OCI-M1 (cell line): Measurements from ENCODE around the gene MRGPRX3.
A peak's percentile ranks its signal among the peaks of the same experiment; 100 is the strongest.
"Not testable (repeated sequence)": the region's sequence is repeated elsewhere in the genome, so short reads cannot be mapped to it uniquely, and the experiment has no call there.

ENCODE experiments used
- DNase-seq: peaks from one replicate; lab custom pipeline; 2025; lab: John Stamatoyannopoulos, UW

The MRGPRX3 gene

DNA sequence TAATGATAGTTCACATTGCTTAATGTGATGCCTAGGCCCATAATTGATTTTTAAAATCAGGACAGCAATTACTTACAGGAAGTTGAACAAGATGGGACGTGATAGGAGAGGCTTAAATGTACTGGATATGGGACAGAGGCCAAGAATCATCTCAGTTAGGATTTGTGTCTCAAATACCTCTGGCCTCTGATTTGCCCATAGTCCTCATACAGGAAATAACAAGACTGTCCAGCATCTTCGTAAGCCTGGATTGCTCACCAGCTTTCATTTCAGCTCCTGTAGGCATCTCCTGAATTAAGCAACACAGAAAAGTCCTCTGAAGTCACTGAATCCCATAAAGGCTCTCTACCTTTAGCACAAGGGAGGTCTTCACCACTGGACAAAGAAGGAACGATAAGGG is at the start of gene MRGPRX3:
Gene MRGPRX3, plus strand, starts transcription at position 231 of the 400 bp plus-strand sequence. CDS start 4,632 bp downstream, outside the sequence.
- DNase-seq: no peak

GRCh38 chr11:18088366-18088765 is 44.0 kb upstream of the MRGPRX3 start:
- DNase-seq: no peak

- peak; percentile 10 for DNase-seq
Measured at GRCh38 chr11:18088966-18089365, 43.4 kb upstream of the MRGPRX3 start.

- no peak for DNase-seq
Measured at GRCh38 chr11:18091731-18092130, 40.6 kb upstream of the MRGPRX3 start.

GRCh38 chr11:18093959-18094358 is 38.4 kb upstream of the MRGPRX3 start:
- no peak for DNase-seq

- DNase-seq: no peak
Measured at GRCh38 chr11:18100926-18101656, 31.3 kb upstream of the MRGPRX3 start.

GRCh38 chr11:18105086-18105801 is 27.1 kb upstream of the MRGPRX3 start:
- no peak for DNase-seq

GRCh38 chr11:18105802-18106574 is 26.4 kb upstream of the MRGPRX3 start, which contains the start of gene SAAL1:
Gene SAAL1 (minus strand): TSS chr11:18106082. CDS start chr11:18106041, 41 bp downstream.
- DNase-seq: peak; percentile 94

DNA sequence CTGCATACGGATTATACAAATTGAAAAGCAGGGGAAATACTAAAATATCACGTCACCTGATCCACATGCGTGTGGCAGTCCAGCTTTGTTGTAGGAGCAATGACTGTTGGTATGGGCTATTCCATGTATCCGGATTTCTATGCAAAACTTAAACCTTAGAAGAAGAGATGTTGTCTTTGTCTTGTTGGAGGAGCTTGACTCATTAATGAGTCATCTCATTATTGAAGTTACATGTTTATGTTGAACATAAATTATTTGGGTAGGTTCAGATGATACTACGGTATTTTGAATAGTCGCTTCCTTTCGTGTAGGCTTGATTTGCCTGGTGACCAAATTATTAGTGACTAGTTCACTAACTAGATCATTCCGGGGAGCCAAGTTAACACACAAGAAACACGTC is 25.7 kb upstream of the MRGPRX3 start:
- DNase-seq: no peak

GRCh38 chr11:18108254-18108653 is 24.1 kb upstream of the MRGPRX3 start:
- no peak for DNase-seq

GRCh38 chr11:18111005-18111404 is 21.4 kb upstream of the MRGPRX3 start:
- DNase-seq: no peak

GRCh38 chr11:18115360-18116127 is 16.8 kb upstream of the MRGPRX3 start:
- peak; percentile 70 for DNase-seq

GRCh38 chr11:18121331-18121828 is 11.0 kb upstream of the MRGPRX3 start:
- not testable (repeated sequence) for DNase-seq

DNA sequence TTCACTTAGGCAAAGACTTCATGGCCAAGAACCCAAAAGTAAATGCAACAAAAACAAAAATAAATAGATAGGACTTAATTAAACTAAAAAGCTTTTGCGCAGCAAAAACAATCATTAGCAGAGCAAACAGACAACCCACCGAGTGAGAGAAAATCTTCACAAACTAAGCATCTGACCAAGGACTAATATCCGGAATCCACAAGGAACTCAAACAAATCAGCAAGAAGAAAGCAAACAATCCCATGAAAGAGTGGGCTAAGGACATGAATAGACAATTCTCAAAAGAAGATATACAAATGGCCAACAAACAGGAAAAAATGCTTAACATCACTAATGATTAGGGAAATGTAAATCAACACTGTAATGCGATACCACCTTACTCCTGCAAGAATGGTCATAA is 1.3 kb upstream of the MRGPRX3 start:
- DNase-seq: not testable (repeated sequence)

- no peak for DNase-seq
Measured at GRCh38 chr11:18135308-18135707, 2.9 kb downstream of the MRGPRX3 start.

GRCh38 chr11:18137186-18137800 is 4.9 kb downstream of the MRGPRX3 start:
- DNase-seq: no peak

DNA sequence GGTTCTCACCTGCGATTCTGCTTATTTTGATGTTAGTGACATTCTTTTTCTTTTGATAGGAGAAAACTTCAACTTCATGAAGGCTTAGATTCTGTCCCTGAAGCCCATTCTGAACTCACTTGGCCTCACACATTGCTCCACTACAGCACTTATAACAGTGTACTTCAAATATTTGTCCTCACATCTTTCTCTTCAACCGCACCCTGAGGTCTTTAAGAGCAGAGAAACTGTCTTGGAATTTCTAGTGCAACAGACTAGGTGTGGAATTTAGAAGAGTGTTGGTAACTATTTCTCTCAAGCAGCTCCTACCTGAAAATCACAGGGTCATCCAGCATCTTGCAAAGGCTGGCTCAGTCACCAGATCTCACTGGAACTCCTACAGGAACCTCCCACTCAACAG is 7.8 kb downstream of the MRGPRX3 start:
- DNase-seq: no peak

GRCh38 chr11:18144243-18144642 is 11.9 kb downstream of the MRGPRX3 start:
- no peak for DNase-seq

DNA sequence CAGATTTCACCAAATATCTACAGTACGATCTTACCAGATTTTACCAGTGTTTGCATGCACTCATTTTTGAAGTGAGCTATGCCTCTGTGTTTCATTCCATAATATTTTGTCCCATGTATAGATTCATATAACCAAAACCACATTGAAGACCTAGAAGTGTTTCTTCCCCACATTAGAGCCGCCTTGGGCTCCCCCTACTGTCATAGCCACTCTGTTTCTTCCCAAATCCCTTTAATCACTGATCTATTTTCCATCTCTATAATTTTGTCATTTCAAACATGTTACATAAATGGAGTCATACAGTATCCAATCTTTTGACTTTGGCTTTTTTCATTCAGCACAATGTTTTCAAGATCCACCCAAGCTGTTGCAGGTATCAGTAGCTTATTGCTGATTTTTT is 12.7 kb downstream of the MRGPRX3 start:
- DNase-seq: peak; percentile 8

- DNase-seq: no peak
Measured at GRCh38 chr11:18145837-18146236, 13.5 kb downstream of the MRGPRX3 start.

DNA sequence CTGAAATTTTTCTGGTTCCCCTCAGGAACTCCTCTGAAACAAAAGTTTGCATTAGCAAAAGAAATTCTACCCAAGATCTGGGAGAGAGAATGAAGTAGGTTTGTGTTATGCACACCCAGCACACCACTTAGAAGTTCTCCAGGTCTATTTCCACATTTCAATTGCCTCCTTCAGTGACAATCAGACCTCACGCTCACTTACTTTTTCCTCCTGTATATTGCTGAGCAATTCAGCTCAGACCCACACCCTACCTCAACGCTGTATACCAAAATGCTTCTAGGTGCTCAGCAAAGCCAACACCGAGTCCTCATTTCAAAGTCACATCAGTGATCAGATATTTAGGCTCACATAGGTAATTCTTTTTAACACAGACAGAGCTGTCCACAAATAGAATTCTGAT is 19.2 kb downstream of the MRGPRX3 start:
- no peak for DNase-seq
